K562 (cell line): Measurements from ENCODE around the gene BTBD1. TPM values are rescaled to one million over a fixed set of nuclear protein-coding genes. Genes with fewer than 3 reads are reported as not detected.
A peak's percentile ranks its signal among the peaks of the same experiment; 100 is the strongest.

Source experiments
- ATAC-seq: fragments of 200-7000 bp; cut with Tn5 transposase; 3 replicates; pipeline ENCODE4 v1.9.1; 2020; ENCODE audit warnings: moderate library complexity
- BruUV-seq: library from RNA; stranded (reverse); fragments of 400-500 nt; replicated peaks from 2 replicates; lab custom pipeline; 2021; lab: Mats Ljungman, UMichigan
- CTCF ChIA-PET: fragments of 300-600 bp; formaldehyde crosslinking; extraction: SDS; loops from one replicate; lab custom pipeline; 2021; ENCODE audit warnings: low intra/inter-chr PET ratio; lab: Yijun Ruan, JAX
- POLR2A ChIA-PET: fragments of 300-600, 350-650 bp; sonication (Branson Sonifier 250); formaldehyde crosslinking; extraction: SDS; loops from one replicate; lab custom pipeline; 2021; ENCODE audit warnings: antibody characterized with exemption, inconsistent platforms; lab: Yijun Ruan, JAX
- DNase-seq, 4 experiments: peaks; one replicate each; pipeline versions ENCODE4 v3.0.0 to v3.0.0-alpha.2; 2011 to 2018; ENCODE audit warnings: low spot score in 3 of 4, mixed read lengths in 3 of 4; ENCODE audit errors: extremely low read depth in 1 of 4
- FAIRE-seq: peaks from 2 replicates; lab custom pipeline; 2011; peaks lifted over from hg19 to GRCh38; lab: Jason Lieb, UNC
- H2AFZ ChIP-seq: 2 replicates; pipeline ENCODE4 v1.6.0; 2011; ENCODE audit warnings: low read depth, low read length, control low read depth, inconsistent platforms
- H3K27ac ChIP-seq: fragments of 200-600 bp; 3 replicates; pipeline ENCODE4 v1.8.0; 2011; ENCODE audit warnings: low read depth, mild to moderate bottlenecking, control low read depth, inconsistent platforms, low read length, moderate library complexity, mixed read lengths; ENCODE audit errors: extremely low read depth
- H3K27me3 ChIP-seq, 2 experiments: fragments of 300-600 bp in 1 of 2; 2 replicates in 1 of 2; 3 replicates in 1 of 2; pipeline versions ENCODE4 v1.6.0 to v1.8.0; 2011; ENCODE audit warnings: inconsistent platforms in 2 of 2, low read length in 2 of 2, mild to moderate bottlenecking in 1 of 2, mixed read lengths in 1 of 2, moderate library complexity in 1 of 2; ENCODE audit not compliant: control insufficient read depth in 2 of 2, insufficient read depth in 2 of 2
- H3K36me3 ChIP-seq: fragments of 300-600 bp; 3 replicates; pipeline ENCODE4 v1.8.0; 2011; ENCODE audit warnings: mild to moderate bottlenecking, low read length, inconsistent platforms; ENCODE audit not compliant: control insufficient read depth, insufficient read depth
- H3K4me1 ChIP-seq, 2 experiments: fragments of 200-600 bp in 1 of 2; replicated peaks in 1 of 2; 2 replicates in 1 of 2; 3 replicates in 1 of 2; pipeline versions ENCODE4 v1.5.1 to v1.8.0; 2011; ENCODE audit warnings: inconsistent platforms in 2 of 2, low read length in 2 of 2, mild to moderate bottlenecking in 1 of 2, mixed read lengths in 1 of 2, moderate library complexity in 1 of 2; ENCODE audit not compliant: control insufficient read depth in 2 of 2, insufficient read depth in 2 of 2
- H3K4me2 ChIP-seq: 2 replicates; pipeline ENCODE4 v1.6.1; 2011; ENCODE audit warnings: low read length, control low read depth, inconsistent platforms, mixed read lengths; ENCODE audit not compliant: insufficient read depth
- H3K4me3 ChIP-seq: fragments of 200-600 bp; sonication (generic), shearing (Covaris generic); 2 replicates; pipeline ENCODE4 v1.5.1; 2016; ENCODE audit warnings: control low read depth, inconsistent platforms
- H3K79me2 ChIP-seq: fragments of 200-600 bp; 3 replicates; pipeline ENCODE4 v1.8.0; 2011; ENCODE audit warnings: low read length, inconsistent platforms; ENCODE audit not compliant: control insufficient read depth, insufficient read depth
- H3K9ac ChIP-seq, 2 experiments: 2 replicates each; pipeline versions ENCODE4 v1.6.0 to v1.6.1; 2011; ENCODE audit warnings: low read depth in 2 of 2, low read length in 2 of 2, control low read depth in 1 of 2, inconsistent platforms in 1 of 2, mild to moderate bottlenecking in 1 of 2, mixed read lengths in 1 of 2; ENCODE audit not compliant: insufficient read depth in 1 of 2
- H3K9me1 ChIP-seq: one replicate; pipeline ENCODE4 v1.6.0; 2011; ENCODE audit warnings: inconsistent platforms, mild to moderate bottlenecking, low read length, moderate library complexity; ENCODE audit not compliant: control insufficient read depth, insufficient read depth
- H3K9me3 ChIP-seq: replicated peaks from 2 replicates; pipeline ENCODE4 v1.5.1; 2011; ENCODE audit warnings: low read depth, low read length, inconsistent platforms; ENCODE audit not compliant: control insufficient read depth, insufficient read depth
- H4K20me1 ChIP-seq: replicated peaks from 2 replicates; pipeline ENCODE4 v1.6.1; 2011; ENCODE audit warnings: low read length, inconsistent platforms, mixed read lengths; ENCODE audit not compliant: control insufficient read depth, insufficient read depth
- CBX1 ChIP-seq: sonication (generic); IDR thresholded peaks from 2 replicates; pipeline ENCODE4 v1.6.1; 2016; ENCODE audit warnings: antibody characterized with exemption, low read depth, mild to moderate bottlenecking
- FIP1L1 ChIP-seq: fragments of 200-400 bp; formaldehyde crosslinking; IDR thresholded peaks from 2 replicates; pipeline ENCODE4 v1.6.1; 2018; ENCODE audit warnings: mild to moderate bottlenecking, low read depth, low read length; ENCODE audit not compliant: poor library complexity, severe bottlenecking
- FOSL1 ChIP-seq: fragments of 200-800 bp; sonication (Bioruptor generic); conservative IDR thresholded peaks from 2 replicates; pipeline ENCODE4 v1.6.1; 2016; ENCODE audit warnings: missing genetic modification characterization, missing compliant biosample characterization
- PHF8 ChIP-seq: fragments of 200-600 bp; sonication (generic); IDR thresholded peaks from 2 replicates; pipeline ENCODE4 v1.6.1; 2012; ENCODE audit warnings: mixed run types, mild to moderate bottlenecking, inconsistent platforms, low read length, moderate library complexity, borderline replicate concordance
- POLR3G ChIP-seq: IDR thresholded peaks from 2 replicates; pipeline ENCODE4 v1.6.1; 2011; ENCODE audit not compliant: insufficient read length, insufficient replicate concordance; ENCODE audit errors: extremely low read depth
- SRSF7 ChIP-seq: fragments of 200-400 bp; formaldehyde crosslinking; optimal IDR thresholded peaks from 2 replicates; pipeline ENCODE3; 2017; ENCODE audit warnings: mild to moderate bottlenecking, low read depth, low read length
- STAT5B ChIP-seq: fragments of 250-450 bp; sonication (Bioruptor Pico); IDR thresholded peaks from 2 replicates; pipeline ENCODE4 v1.8.0; 2021; ENCODE audit warnings: mild to moderate bottlenecking, inconsistent platforms
- TSHZ1 ChIP-seq: fragments of 250-450 bp; sonication (Bioruptor Pico); IDR thresholded peaks from 2 replicates; pipeline ENCODE4 v1.4.0; 2020; ENCODE audit warnings: mild to moderate bottlenecking, moderate library complexity
- ZC3H4 ChIP-seq: sonication (generic); formaldehyde crosslinking; IDR thresholded peaks from 2 replicates; pipeline ENCODE4 v1.9.0; 2021; ENCODE audit warnings: missing genetic modification reagents, borderline replicate concordance
- ZNF277 ChIP-seq: fragments of 250-450 bp; sonication (Bioruptor Pico); IDR thresholded peaks from 2 replicates; pipeline ENCODE4 v1.8.0; 2022; ENCODE audit warnings: inconsistent platforms, mild to moderate bottlenecking, moderate library complexity, borderline replicate concordance
- ZNF436 ChIP-seq: fragments of 250-450, 450-650 bp; sonication (Bioruptor Pico); formaldehyde crosslinking; IDR thresholded peaks from 2 replicates; pipeline ENCODE4 v1.7.0; 2020; ENCODE audit warnings: mild to moderate bottlenecking
- ZNF445 ChIP-seq: fragments of 250-450 bp; sonication (Bioruptor Pico); IDR thresholded peaks from 2 replicates; pipeline ENCODE4 v1.4.0; 2020; ENCODE audit warnings: low read depth, mild to moderate bottlenecking, moderate library complexity
- WGBS: fragments of 100-300 bp; shearing (Covaris generic); methylation state at CpG from one replicate; pipeline ENCODE4 v1.1.6; 2016; ENCODE audit warnings: low coverage, mixed read lengths; ENCODE audit not compliant: insufficient coverage; ENCODE audit errors: missing lambda C conversion rate; 5-methylcytosine and 5-hydroxymethylcytosine counted together
- in situ Hi-C: fragments of 300-500 bp; cut with MboI; formaldehyde crosslinking; loops from 4 replicates; pipeline ENCODE4 v1.15.0; 2018; ENCODE audit warnings: inconsistent platforms, mixed read lengths
- intact Hi-C: fragments of 100-400 bp; cut with micrococcal nuclease; formaldehyde crosslinking; loops from 2 replicates; pipeline ENCODE4 v1.14.2; 2022
- polyA plus RNA-seq, 8 experiments: library from polyadenylated mRNA; depleted of rRNA in 4 of 8; stranded (reverse) in 5 of 8; unstranded in 3 of 8; fragments of >200 nt; fragmentation: Nextera tagmentation in 2 of 8; fragmentation: Illumina TruSeq in 1 of 8; extraction: Ambion mirVana in 2 of 8; extraction: Trizol in 1 of 8; gene quantifications; 2 replicates each; pipeline versions ENCODE4 v1.2.1 to v1.2.3, GENCODE V29; 2011 to 2014; ENCODE audit warnings: inconsistent platforms in 1 of 8, missing spikeins in 1 of 8
- total RNA-seq, 7 experiments: library from RNA; depleted of rRNA in 6 of 7; stranded (reverse); fragments of >200 nt in 6 of 7; fragmentation: Illumina TruSeq in 2 of 7; extraction: Trizol in 2 of 7; gene quantifications; 2 replicates each; pipeline versions ENCODE4 v1.2.1 to v1.2.3, GENCODE V29; 2011 to 2021; ENCODE audit warnings: low replicate concordance in 1 of 7

Gene BTBD1
- total and polyA plus RNA-seq, 9 of the 15 experiments (the other 6 are each of a cell fraction or from before 2014, with no cell fraction given) = 19.4 to 106 (median 90.4) TPM

GRCh38 chr15:82986442-82986780, 80.6 kb downstream of the BTBD1 start (continued):
- TF ChIP-seq TSHZ1 (CRISPR knock-in tag) (no peak), PHF8 (0 out of 2 replicates have a peak, but pooled peaks have one; percentile 9), STAT5B (no peak)

- BruUV-seq = TSS peak; percentile 84
- Histone ChIP-seq H3K36me3 (peaks cover 26% of the 10 kb centered on the region; the same call in 2 of the 3 replicates), H3K9me1 (no peaks in the 10 kb centered on the region), H3K4me2 (peak within 1 kb of the TSS; percentile 99), H3K9me3 (peaks cover 5% of the 10 kb centered on the region), H3K9ac (peak within 1 kb of the TSS; percentile 90 to 95), H3K79me2 (peaks cover 14% of the 10 kb centered on the region), H3K27me3 (no peaks in the 10 kb centered on the region), H3K27ac (peak within 1 kb of the TSS; percentile 75), H2AFZ (peak within 1 kb of the TSS; percentile 100), H4K20me1 (no peaks in the 10 kb centered on the region), H3K4me1 (peaks cover 0 to 5% of the 10 kb centered on the region in 2 experiments; a peak in 3 of 5 replicates), H3K4me3 (peak within 1 kb of the TSS; percentile 77)
- ChIA-PET POLR2A (interaction anchor here (0.6 to 2.1 kb wide), 8 partner anchors 10 to 445 kb away, joined by 3 to 5 read pairs (median 3); partner anchors contain the start of gene RPS17), CTCF (no interaction called here)
- ATAC-seq = peak; percentile 98
- FAIRE-seq = peak; percentile 100
- in situ Hi-C loops (loop anchor here (10.0 kb wide), 1 partner anchor 131 kb away; no protein-coding TSS in a partner anchor), intact Hi-C loops (loop anchor here (1.0 kb wide), 1 partner anchor 137 kb away; no protein-coding TSS in a partner anchor)
- peak; percentile 87 to 96 (median 89) for DNase-seq
- 28% methylated on average over 27 of the region's 45 CpGs for WGBS
- no peak for TF ChIP-seq ZC3H4
- no peak for TF ChIP-seq SRSF7
- TF ChIP-seq ZNF277 (CRISPR knock-in tag) = no peak
- no peak for TF ChIP-seq FOSL1
- TF ChIP-seq FIP1L1 = no peak
- TF ChIP-seq CBX1 = peak; percentile 66; the same call in 1 of the 2 replicates
- 0 out of 2 replicates have a peak, but pooled peaks have one; percentile 36 for TF ChIP-seq ZNF445 (CRISPR knock-in tag)
- no peak for TF ChIP-seq POLR3G
- TF ChIP-seq ZNF436 (CRISPR knock-in tag) = no peak
Measured at GRCh38 chr15:82985688-82986441, 81.2 kb downstream of the BTBD1 start, which contains the start of gene RAMAC. TSS of gene RAMAC (plus strand) at chr15:82986210. CDS start at chr15:82989019, 2,809 bp downstream.
